GM18870 (cell line): Measurements from ENCODE around the gene PRM2.

ENCODE experiments used
- ATAC-seq: cut with Tn5 transposase; IDR thresholded peaks from one replicate; pipeline ENCODE4 v1.9.1; 2021; ENCODE audit warnings: moderate library complexity; ENCODE audit not compliant: unreplicated experiment

The PRM2 gene

DNA sequence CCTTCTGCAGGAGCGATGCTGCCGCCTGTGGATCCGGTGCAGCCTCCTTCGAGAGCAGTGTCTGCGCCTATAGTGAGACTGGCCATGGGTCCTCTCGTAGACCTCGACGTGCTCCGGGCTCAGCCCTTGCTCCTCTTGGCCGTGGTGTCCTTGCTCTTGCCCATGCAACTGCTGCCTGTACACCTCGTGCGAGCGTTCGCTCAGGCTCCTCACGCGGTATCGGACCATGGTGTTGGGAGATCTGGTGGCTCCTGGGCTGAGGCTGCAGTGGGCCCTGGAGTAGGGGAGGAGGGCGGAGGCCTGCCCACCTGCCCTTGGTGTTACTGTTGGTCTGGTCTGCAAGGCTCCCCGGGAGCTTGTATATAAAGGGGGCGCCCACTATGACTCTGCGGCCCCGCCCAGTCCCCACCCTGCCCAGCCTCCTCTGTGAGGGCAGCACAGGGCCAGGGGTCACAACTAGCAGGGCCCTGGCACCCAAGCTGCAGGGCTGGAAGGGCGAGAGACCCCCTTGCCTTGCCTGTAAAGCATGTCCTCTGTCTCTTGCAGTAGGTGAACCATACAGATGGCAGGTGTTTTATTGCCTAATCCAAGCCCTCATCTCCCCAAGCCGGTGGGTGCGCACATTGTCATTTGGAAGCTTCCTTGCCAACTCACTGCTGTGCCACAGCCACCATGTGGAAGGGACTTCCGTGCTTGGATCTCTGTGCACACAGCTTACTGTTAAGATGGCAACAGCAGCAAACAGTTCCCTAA lies at the start of gene PRM2:
PRM2 (minus strand) TSS at position 338 of the 753 bp plus-strand sequence; CDS start at position 228, 110 bp downstream.
- ATAC-seq = no peak

DNA sequence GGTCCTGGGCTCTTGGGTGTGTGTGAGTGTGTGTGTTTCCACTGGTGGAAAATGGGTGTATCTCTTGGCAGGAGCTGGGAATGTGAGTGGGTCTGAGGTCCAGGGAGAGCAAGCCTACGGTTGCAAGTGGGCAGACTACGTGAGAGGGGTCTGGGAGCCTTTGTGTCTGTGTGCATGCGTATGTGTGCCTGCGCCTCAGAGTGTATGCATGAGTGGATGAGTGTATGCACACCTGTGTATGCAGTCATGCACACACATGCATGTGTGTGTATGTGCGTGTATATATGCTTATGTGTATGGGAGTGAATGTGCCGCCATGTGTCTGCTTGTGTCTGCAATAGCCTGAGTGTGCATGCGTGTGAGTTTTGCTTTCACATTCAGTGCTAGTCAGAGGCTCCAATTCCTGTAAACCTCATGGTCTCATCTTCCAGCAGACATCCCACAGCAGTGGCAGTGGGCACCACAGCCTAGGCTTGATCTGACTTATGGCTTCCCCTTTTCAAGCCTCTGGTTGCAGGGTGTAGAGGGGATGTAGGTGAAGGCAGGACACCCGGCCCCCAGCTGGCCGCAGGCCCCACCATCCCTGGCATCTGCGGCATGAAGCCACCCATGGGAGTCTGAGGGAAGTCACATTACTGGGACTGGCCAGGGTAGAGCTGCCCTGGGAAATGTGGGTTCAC lies 49.3 kb upstream of the PRM2 start:
- ATAC-seq = no peak

DNA sequence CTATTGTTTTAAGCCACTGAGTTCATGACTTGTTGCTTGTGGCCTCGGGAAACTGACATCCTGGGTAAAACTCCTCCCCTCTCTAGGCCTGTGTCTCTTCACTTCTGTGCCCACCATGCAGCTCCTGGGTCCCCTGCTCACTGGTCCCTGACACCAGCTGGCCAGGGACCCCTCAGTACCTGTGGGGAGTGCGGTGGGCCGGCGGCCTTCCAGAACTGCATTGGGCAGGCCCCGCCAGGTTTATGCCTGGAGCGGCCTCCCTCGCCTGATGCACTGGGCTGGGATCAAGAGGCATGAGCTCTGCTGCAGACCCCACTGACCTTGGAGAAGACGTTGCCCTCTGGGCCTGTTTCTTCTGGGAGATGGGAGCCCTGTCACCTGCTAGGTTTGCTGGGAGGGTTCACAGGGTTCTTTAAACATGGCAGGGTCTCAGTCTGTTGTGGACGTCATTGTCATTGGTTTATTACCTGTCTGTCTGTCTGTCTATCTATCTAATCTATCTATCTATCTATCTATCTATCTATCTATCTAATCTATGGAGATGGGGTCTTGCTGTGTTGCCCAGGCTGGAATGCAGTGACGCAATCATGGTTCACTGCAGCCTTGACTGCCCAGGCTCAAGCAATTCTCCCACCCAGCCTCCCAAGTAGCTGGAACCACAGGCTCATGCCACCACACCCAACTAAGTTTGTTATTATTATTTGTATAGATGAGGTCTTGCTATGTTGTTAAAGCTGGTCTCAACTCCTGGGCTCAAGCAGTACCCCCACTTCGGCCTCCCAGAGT lies 47.5 kb upstream of the PRM2 start:
- no peak for ATAC-seq

DNA sequence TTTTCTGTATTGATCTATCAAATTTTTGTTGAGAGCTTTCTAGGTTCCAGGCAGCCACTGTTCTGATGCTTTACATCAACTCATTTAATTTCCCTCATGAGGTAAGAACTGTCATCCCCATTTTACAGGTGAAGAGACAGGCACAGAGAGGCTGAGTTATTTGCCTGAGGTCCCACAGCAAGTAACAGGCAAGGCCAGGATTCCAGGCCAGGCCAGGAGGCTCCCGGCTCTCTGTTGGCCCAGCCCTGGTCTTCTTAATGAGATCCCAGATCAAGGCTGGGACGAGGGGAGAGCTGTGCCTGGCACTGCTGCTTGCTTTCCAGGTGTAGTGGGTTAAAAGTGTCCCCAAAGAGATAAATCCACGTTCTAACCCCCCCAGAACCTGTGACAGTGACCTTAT lies 46.5 kb upstream of the PRM2 start:
- no peak for ATAC-seq

DNA sequence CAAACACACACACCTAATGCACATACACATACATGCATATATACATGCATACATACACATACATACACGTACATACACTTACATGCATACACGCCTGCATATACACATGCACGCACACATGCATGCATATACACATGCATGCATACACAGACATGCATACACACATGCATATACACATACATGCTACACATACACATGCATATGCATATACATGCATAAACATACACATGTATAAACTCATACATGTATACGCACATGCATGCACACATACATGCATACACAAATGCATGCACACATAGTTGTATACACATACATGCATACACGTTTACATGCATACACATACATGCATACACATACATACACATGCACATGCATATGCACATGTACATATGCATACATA lies 45.4 kb upstream of the PRM2 start:
- no peak for ATAC-seq

- no peak for ATAC-seq
These were observed 43.9 kb upstream of the PRM2 start for GRCh38 chr16:11320170-11320569.

- no peak for ATAC-seq
These were observed 43.4 kb upstream of the PRM2 start for GRCh38 chr16:11319529-11320146.

GRCh38 chr16:11318817-11319216 lies 42.5 kb upstream of the PRM2 start:
- ATAC-seq = no peak

GRCh38 chr16:11316331-11317015 lies 40.2 kb upstream of the PRM2 start:
- no peak for ATAC-seq

- ATAC-seq = no peak
These were observed 39.2 kb upstream of the PRM2 start for GRCh38 chr16:11315510-11315909.

DNA sequence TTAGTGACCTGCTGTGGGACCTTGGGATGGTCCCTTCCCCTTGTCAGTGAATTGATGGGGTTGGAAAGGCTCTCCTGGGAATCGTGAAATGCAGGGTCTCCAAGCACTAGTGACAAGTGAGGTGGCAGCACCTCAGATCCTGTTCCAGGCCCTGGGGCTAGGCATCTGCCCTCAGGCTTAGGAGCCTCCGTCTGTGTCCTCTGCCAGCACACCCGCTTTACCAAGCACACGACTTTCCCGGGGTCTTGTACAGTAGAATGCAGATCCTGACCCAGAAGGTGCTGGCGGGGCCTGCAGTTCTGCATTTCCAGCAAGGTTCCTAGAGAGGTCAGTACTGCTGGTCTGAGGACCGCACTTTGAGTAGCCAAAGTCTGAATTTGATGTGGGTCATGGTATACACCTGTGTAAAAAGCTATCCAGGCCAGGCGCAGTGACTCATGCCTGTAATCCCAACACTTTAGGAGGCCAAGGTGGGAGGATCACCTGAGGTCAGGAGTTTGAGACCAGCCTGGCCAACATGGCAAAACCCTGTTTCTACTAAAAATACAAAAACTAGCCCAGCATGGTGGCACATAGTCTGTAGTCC lies 38.1 kb upstream of the PRM2 start:
- no peak for ATAC-seq

GRCh38 chr16:11313493-11314308 lies 37.4 kb upstream of the PRM2 start:
- no peak for ATAC-seq

DNA sequence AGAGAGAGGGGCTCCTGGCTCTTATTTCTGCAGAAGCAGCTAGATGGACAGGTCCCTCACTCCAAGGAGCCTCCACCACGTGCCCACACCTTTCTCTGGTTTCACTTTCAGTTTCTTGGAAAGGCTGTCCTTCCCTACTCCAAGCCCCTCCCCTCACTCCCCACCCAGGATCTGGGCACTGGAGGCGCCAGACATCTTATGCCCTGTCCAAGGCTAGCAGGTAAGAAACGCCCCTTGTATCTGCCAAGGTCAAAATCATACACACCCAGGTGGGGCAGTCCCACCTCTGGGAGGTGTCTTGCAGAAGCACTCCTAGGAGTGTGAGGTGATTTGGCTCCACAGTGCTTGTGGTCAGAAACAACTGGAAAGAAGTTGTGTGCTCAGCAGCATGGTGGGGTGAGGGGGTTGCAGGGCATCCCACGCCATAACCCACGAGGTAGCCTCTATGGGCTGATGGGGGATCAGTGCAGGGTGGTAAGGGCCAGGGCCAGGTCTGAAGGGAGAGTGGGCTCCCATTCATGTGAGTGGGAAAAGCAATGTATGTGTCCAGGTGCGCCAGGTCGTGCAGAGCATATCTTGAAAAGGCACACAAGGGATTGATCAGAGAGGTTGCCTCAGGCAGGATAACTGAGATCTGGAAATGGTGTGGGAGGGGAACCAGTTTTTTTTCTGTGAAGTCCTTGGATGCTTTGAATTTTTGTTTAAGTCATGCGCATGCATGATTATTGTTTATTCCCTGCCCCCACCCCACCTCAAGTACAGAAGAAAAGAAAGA lies 36.6 kb upstream of the PRM2 start:
- no peak for ATAC-seq

DNA sequence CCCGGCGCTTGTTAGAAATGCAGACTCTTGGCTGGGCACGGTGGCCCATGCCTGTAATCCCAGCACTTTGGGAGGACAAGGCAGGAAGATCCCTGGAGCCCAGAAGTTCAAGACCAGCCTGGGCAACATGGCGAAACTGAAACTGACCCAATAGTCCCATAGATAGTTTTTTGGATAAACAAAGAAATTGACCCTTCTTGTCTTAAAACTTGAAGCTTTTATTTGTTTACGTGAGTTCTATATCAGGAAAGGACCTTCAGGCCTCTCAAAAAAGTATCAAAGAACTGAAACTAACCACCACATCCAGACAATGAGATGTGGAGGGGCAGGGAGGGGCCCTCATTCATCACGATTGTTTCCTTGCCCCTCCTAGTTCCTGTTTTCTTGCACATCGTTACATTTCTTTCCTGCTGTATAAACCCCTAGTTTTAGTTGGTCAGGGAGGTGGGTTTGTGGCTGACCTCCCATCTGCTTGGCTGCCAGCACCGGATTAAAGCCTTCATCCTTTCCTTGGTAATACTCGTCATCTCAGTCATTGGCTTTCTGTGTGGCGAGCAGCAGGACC lies 34.8 kb upstream of the PRM2 start:
- ATAC-seq = peak; percentile 47

DNA sequence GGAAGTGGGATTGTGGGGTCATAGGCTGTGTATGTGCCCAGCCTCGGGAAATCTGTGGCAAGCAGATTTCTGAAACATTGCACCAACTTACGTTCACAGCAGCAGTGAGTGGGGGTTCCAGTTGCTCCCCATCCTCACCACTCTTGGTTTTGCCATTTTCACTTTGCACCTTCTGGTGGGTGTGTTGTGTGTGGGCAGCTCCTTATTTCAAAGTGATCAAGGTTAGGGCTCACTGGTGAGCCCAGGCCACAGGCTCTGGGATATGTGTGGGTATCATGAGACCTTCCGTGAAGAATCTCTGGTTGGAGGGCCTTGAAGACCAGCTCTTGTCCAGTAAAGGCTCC lies 34.3 kb upstream of the PRM2 start:
- no peak for ATAC-seq

GRCh38 chr16:11309895-11310633 lies 33.8 kb upstream of the PRM2 start:
- peak; percentile 38 for ATAC-seq

DNA sequence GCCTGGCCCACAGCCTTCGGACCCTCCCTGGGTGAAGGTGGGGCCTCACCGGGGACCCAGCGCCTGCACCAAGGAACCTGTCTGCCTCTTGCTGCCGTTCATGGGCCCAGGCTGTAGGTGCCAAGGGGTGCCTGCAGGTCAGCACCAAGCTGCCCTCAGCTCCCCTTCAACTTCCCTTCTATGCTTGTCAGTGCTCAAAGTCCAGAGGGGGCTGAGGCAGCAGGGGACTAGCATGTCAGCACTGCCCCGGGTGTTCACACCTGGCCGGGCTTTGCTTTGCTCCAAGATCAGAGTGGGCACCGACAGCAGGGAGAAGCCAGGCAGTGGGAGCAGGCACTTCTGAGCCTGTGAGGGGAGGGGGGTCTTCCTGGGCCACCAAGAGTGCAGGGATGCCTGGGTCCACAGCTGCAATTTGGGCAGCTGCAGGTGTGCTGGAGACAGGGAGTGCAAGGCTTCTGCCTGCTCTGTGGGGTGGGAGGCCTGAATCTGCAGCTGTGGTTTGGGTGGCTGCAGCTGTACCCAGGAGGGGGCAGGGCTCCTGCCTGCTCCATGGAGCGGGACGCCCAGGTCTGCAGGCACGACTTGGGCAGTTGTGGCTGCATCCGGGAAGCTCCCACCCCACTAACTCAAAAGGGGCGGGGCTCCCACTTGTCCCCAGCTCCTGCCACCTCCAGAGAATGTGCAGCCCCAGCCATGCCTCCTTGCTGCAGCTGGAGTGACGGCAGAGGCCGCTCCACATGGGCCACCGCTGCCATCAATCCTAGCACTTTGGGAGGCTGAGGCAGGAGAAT lies 32.4 kb upstream of the PRM2 start:
- ATAC-seq = no peak
